Mesothelial cell of epicardium (in vitro differentiated cells): ENCODE data around the gene DNPH1. TPM values are rescaled to one million over a fixed set of nuclear protein-coding genes. Genes with fewer than 3 reads are reported as not detected.

Source experiments
- DNase-seq, 2 experiments: peaks; one replicate each; pipeline ENCODE4 v3.0.0; 2021; ENCODE audit warnings: low spot score in 2 of 2; ENCODE audit not compliant: unreplicated experiment in 2 of 2
- H3K27ac Mint-ChIP-seq: 2 replicates; pipeline ENCODE4 v1.8.0; 2021; ENCODE audit warnings: mixed read lengths
- H3K27me3 Mint-ChIP-seq: 2 replicates; pipeline ENCODE4 v1.8.0; 2021; ENCODE audit warnings: low read depth, mixed read lengths
- H3K36me3 Mint-ChIP-seq: 2 replicates; pipeline ENCODE4 v1.8.0; 2021; ENCODE audit warnings: mixed read lengths
- H3K4me1 Mint-ChIP-seq: 2 replicates; pipeline ENCODE4 v1.8.0; 2021; ENCODE audit warnings: mixed read lengths
- H3K4me3 Mint-ChIP-seq: 2 replicates; pipeline ENCODE4 v1.8.0; 2021; ENCODE audit warnings: mild to moderate bottlenecking, moderate library complexity, mixed read lengths
- H3K9me3 Mint-ChIP-seq: 2 replicates; pipeline ENCODE4 v1.8.0; 2021; ENCODE audit warnings: mixed read lengths
- CTCF ChIP-seq: fragments of 200-600 bp; sonication (generic); IDR thresholded peaks from one replicate; pipeline ENCODE4 v1.5.0; 2021; ENCODE audit warnings: antibody characterized with exemption; ENCODE audit not compliant: unreplicated experiment
- total RNA-seq: library from RNA; stranded (reverse); gene quantifications from 3 replicates; pipeline ENCODE4 v1.2.1, GENCODE V29; 2021

Gene DNPH1
- total RNA-seq, 1 donor from 2014 or later = 52.3 TPM

GRCh38 chr6:43219119-43219518 is 10.2 kb downstream of the DNPH1 start:
- TF ChIP-seq CTCF = no peak
- no peaks in the 10 kb centered on the region for H3K27me3 Mint-ChIP-seq
- no peak overlapping the region for H3K4me3 Mint-ChIP-seq
- H3K36me3 Mint-ChIP-seq = peaks cover 22% of the 10 kb centered on the region
- H3K4me1 Mint-ChIP-seq = no peaks in the 10 kb centered on the region
- no peak for DNase-seq
- no peaks in the 10 kb centered on the region for H3K9me3 Mint-ChIP-seq
- H3K27ac Mint-ChIP-seq = no peak overlapping the region

GRCh38 chr6:43217351-43217750 is 11.9 kb downstream of the DNPH1 start:
- no peak for TF ChIP-seq CTCF
- H3K27me3 Mint-ChIP-seq = no peaks in the 10 kb centered on the region
- no peak overlapping the region for H3K27ac Mint-ChIP-seq
- H3K9me3 Mint-ChIP-seq = no peaks in the 10 kb centered on the region
- H3K4me1 Mint-ChIP-seq = no peaks in the 10 kb centered on the region
- no peak overlapping the region for H3K4me3 Mint-ChIP-seq
- peaks cover 20% of the 10 kb centered on the region for H3K36me3 Mint-ChIP-seq
- DNase-seq = no peak

- H3K27me3 Mint-ChIP-seq = no peaks in the 10 kb centered on the region
- H3K4me1 Mint-ChIP-seq = no peaks in the 10 kb centered on the region
- no peak overlapping the region for H3K4me3 Mint-ChIP-seq
- no peak overlapping the region for H3K27ac Mint-ChIP-seq
- no peak for TF ChIP-seq CTCF
- H3K36me3 Mint-ChIP-seq = peaks cover 20% of the 10 kb centered on the region
- H3K9me3 Mint-ChIP-seq = no peaks in the 10 kb centered on the region
- no peak for DNase-seq
Observed at GRCh38 chr6:43216200-43216599, 13.1 kb downstream of the DNPH1 start.

- no peak for DNase-seq
- Mint-ChIP-seq H3K36me3 (peaks cover 20% of the 10 kb centered on the region), H3K4me1 (no peaks in the 10 kb centered on the region), H3K4me3 (no peak overlapping the region), H3K27ac (no peak overlapping the region), H3K27me3 (no peaks in the 10 kb centered on the region), H3K9me3 (no peaks in the 10 kb centered on the region)
- TF ChIP-seq CTCF = no peak
Observed at GRCh38 chr6:43215066-43215465, 14.2 kb downstream of the DNPH1 start.

- Mint-ChIP-seq H3K4me3 (no peak overlapping the region), H3K36me3 (peaks cover 18% of the 10 kb centered on the region), H3K27me3 (no peaks in the 10 kb centered on the region), H3K9me3 (no peaks in the 10 kb centered on the region), H3K4me1 (no peaks in the 10 kb centered on the region), H3K27ac (no peak overlapping the region)
- no peak for DNase-seq
- TF ChIP-seq CTCF = no peak
Observed at GRCh38 chr6:43213431-43213830, 15.8 kb downstream of the DNPH1 start.

GRCh38 chr6:43211955-43212354 is 17.3 kb downstream of the DNPH1 start:
- DNase-seq = no peak
- H3K27me3 Mint-ChIP-seq = no peaks in the 10 kb centered on the region
- no peak for TF ChIP-seq CTCF
- H3K27ac Mint-ChIP-seq = no peak overlapping the region
- H3K4me3 Mint-ChIP-seq = no peak overlapping the region
- peaks cover 18% of the 10 kb centered on the region for H3K36me3 Mint-ChIP-seq
- no peaks in the 10 kb centered on the region for H3K9me3 Mint-ChIP-seq
- no peaks in the 10 kb centered on the region for H3K4me1 Mint-ChIP-seq
